ENCODE data around the gene PPM1H. TPM values are rescaled to one million over a fixed set of nuclear protein-coding genes. Genes with fewer than 3 reads are reported as not detected.
"Not testable (repeated sequence)": the region's sequence is repeated elsewhere in the genome, so short reads cannot be mapped to it uniquely, and the experiment has no call there.

The PPM1H gene
- total RNA-seq, 4 donors from 2014 or later: 0.83 to 3.0 (median 2.3) TPM

GRCh38 chr12:62882140-62882539 is 52.8 kb downstream of the PPM1H start:
- WGBS: 76% methylated on average over 3 of the region's 3 CpGs
- TF ChIP-seq CTCF (IDR thresholded peaks at IDR 0.05) (no peak), POLR2AphosphoS5 (IDR thresholded peaks at IDR 0.05) (no peak), EP300 (IDR thresholded peaks at IDR 0.05) (no peak), POLR2A (IDR thresholded peaks at IDR 0.05; ENCODE audit: low read depth) (no peak)
- intact Hi-C loops (cut with DNase I): no loop called here

DNA sequence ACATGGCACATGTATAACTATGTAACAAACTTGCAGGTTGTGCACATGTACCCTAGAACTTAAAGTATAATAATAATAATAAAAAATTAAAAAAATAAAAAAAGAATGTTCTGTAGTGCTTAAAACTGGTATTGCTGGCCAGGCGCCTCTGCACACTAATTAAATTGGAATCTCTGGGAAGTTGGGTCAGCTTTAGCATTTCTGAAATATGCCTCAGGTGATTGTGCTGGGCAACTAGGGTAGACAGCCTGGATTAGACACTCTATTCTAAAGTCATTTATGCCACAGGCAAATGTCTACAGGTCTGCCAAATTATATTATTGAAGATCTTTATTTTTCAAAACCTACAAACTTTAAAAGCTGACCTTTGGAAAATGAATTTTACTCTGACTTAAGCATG is 55.3 kb downstream of the PPM1H start:
- no peak for TF ChIP-seq POLR2A (IDR thresholded peaks at IDR 0.05; ENCODE audit: low read depth)
- TF ChIP-seq POLR2AphosphoS5 (IDR thresholded peaks at IDR 0.05): no peak
- no peak for TF ChIP-seq EP300 (IDR thresholded peaks at IDR 0.05)
- no peak for TF ChIP-seq CTCF (IDR thresholded peaks at IDR 0.05)
- Histone ChIP-seq H3K36me3 (no peaks in the 10 kb centered on the region), H3K4me3 (no peak overlapping the region), H3K4me1 (no peaks in the 10 kb centered on the region), H3K27ac (replicated peaks in 1 of 4) (no peak overlapping the region), H3K27me3 (no peaks in the 10 kb centered on the region), H3K9me3 (no peaks in the 10 kb centered on the region)
- intact Hi-C loops (cut with DNase I): no loop called here
- WGBS: 84% methylated on average over 1 of the region's 1 CpG
- DNase-seq (ENCODE audit: extremely low spot score): no peak

More at GRCh38 chr12:62882140-62882539, 52.8 kb downstream of the PPM1H start:
- Histone ChIP-seq H3K27me3 (no peaks in the 10 kb centered on the region), H3K4me1 (no peaks in the 10 kb centered on the region), H3K27ac (replicated peaks in 1 of 4) (no peak overlapping the region), H3K9me3 (no peaks in the 10 kb centered on the region), H3K4me3 (no peak overlapping the region), H3K36me3 (no peaks in the 10 kb centered on the region)
- DNase-seq (ENCODE audit: extremely low spot score): no peak

DNA sequence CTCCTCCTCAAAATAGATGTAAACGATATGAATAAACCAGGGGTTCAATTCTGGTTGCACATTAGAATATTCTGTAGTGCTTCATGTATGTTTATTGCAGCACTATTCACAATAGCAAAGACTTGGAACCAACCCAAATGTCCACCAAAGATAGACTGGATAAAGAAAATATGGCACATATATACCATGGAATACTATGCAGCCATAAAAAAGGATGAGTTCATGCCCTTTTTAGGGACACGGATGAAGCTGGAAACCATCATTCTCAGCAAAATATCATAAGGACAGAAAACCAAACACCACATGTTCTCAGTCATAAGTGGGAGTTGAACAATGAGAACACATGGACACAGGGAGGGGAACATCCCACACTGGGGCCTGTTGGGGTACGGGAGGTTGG is 55.7 kb downstream of the PPM1H start:
- H3K4me3 ChIP-seq; H3K36me3 ChIP-seq; H3K9me3 ChIP-seq; H3K4me1 ChIP-seq; H3K27ac ChIP-seq (replicated peaks in 1 of 4); intact Hi-C loops (cut with DNase I); DNase-seq (ENCODE audit: extremely low spot score); H3K27me3 ChIP-seq: not testable (repeated sequence)
- WGBS: 85% methylated on average over 3 of the region's 3 CpGs

DNA sequence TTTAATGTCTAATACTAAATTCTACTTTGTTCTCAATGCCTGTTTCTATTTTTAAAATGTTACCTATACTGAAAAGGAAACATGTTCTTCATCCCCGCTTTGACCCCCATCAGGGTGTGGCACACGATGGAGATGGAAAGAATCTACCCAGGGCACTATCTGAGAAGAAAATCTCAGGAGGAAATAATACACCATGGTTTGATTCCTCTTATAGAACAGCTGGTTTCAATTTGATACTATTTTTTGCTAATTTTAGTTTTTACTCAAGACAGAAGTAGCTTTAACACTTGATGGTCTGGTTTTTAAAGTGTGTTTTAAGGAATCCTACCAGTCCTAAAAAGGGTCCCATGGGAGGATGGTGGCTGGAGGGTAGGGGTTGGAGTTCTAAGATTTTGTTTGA is 56.7 kb downstream of the PPM1H start:
- H3K9me3 ChIP-seq: no peaks in the 10 kb centered on the region
- no peak for DNase-seq (ENCODE audit: extremely low spot score)
- no peaks in the 10 kb centered on the region for H3K4me1 ChIP-seq
- no peak overlapping the region for H3K4me3 ChIP-seq
- 68% methylated on average over 2 of the region's 2 CpGs for WGBS
- TF ChIP-seq CTCF (IDR thresholded peaks at IDR 0.05) (no peak), POLR2A (IDR thresholded peaks at IDR 0.05; ENCODE audit: low read depth) (no peak), EP300 (IDR thresholded peaks at IDR 0.05) (no peak), POLR2AphosphoS5 (IDR thresholded peaks at IDR 0.05) (no peak)
- no peaks in the 10 kb centered on the region for H3K36me3 ChIP-seq
- H3K27ac ChIP-seq (replicated peaks in 1 of 4): no peak overlapping the region
- intact Hi-C loops (cut with DNase I): no loop called here
- no peaks in the 10 kb centered on the region for H3K27me3 ChIP-seq

DNA sequence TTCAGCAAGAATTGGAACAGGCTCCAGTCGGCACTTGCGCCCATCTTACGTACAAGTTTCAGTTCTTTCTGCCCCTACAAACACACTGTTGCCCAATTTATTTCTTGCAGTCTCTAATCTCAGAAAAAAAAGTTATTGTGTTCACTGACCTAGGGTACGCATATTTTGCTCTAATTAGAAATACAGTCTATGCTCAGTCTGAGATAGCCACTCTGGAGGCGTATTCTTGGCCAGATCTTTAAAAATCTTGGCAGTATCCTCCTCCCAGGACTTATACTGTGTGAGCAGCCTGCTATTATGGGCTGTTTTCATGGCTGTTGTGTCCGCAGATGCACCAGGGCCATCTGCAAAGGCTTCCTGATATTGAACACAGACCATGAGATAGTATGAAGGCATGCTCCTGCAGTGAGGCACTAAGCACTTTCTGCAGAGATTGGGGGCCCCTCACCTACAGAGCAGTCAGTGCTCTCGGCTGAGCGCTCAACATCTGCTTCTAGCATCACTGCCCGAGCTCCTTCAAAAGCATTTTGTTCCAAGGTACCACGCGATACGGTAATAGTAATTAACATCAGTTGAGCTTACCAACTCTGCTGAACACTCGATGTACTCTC is 57.9 kb downstream of the PPM1H start:
- Histone ChIP-seq H3K4me3 (no peak overlapping the region), H3K27ac (replicated peaks in 1 of 4) (no peak overlapping the region), H3K4me1 (no peaks in the 10 kb centered on the region), H3K27me3 (no peaks in the 10 kb centered on the region), H3K36me3 (no peaks in the 10 kb centered on the region), H3K9me3 (no peaks in the 10 kb centered on the region)
- no peak for DNase-seq (ENCODE audit: extremely low spot score)
- WGBS: 78% methylated on average over 13 of the region's 13 CpGs
- intact Hi-C loops (cut with DNase I): no loop called here
- TF ChIP-seq CTCF (IDR thresholded peaks at IDR 0.05): no peak
- TF ChIP-seq POLR2AphosphoS5 (IDR thresholded peaks at IDR 0.05): no peak
- no peak for TF ChIP-seq POLR2A (IDR thresholded peaks at IDR 0.05; ENCODE audit: low read depth)
